H9 (cell line): ENCODE results near the gene TSPEAR. TPM values are rescaled to one million over a fixed set of nuclear protein-coding genes. Genes with fewer than 3 reads are reported as not detected.

Source experiments
- DNase-seq: peaks from one replicate; pipeline ENCODE4 v3.0.0-alpha.2; 2017
- H2AFZ ChIP-seq: one replicate; pipeline ENCODE4 v1.6.1; 2013; ENCODE audit warnings: mild to moderate bottlenecking, low read length, control low read depth, moderate library complexity
- H2AK5ac ChIP-seq: 2 replicates; pipeline ENCODE4 v1.6.1; 2013; ENCODE audit warnings: low read length, control low read depth, mixed read lengths; ENCODE audit not compliant: insufficient read length
- H2BK120ac ChIP-seq: one replicate; pipeline ENCODE4 v1.6.1; 2013; ENCODE audit warnings: low read depth, mild to moderate bottlenecking, low read length, control low read depth, inconsistent platforms; ENCODE audit not compliant: poor library complexity, severe bottlenecking
- H2BK12ac ChIP-seq: 2 replicates; pipeline ENCODE4 v1.6.1; 2013; ENCODE audit warnings: low read length, control low read depth, mixed read lengths, low read depth; ENCODE audit not compliant: insufficient read length
- H2BK15ac ChIP-seq: 2 replicates; pipeline ENCODE4 v1.6.1; 2013; ENCODE audit warnings: low read depth, low read length, control low read depth
- H2BK20ac ChIP-seq: one replicate; pipeline ENCODE4 v1.6.1; 2013; ENCODE audit warnings: low read depth, mild to moderate bottlenecking, low read length, control low read depth, inconsistent platforms; ENCODE audit not compliant: poor library complexity, severe bottlenecking
- H2BK5ac ChIP-seq: 2 replicates; pipeline ENCODE4 v1.6.1; 2013; ENCODE audit warnings: low read length, control low read depth, mixed read lengths; ENCODE audit not compliant: insufficient read length
- H3K14ac ChIP-seq: 2 replicates; pipeline ENCODE4 v1.6.1; 2013; ENCODE audit warnings: low read length, control low read depth; ENCODE audit not compliant: insufficient read depth
- H3K18ac ChIP-seq: 2 replicates; pipeline ENCODE4 v1.6.1; 2013; ENCODE audit warnings: low read depth, mild to moderate bottlenecking, mixed read lengths, low read length, control low read depth; ENCODE audit not compliant: insufficient read length
- H3K23ac ChIP-seq: 2 replicates; pipeline ENCODE4 v1.6.1; 2013; ENCODE audit warnings: low read length, control low read depth, mixed read lengths, low read depth; ENCODE audit not compliant: insufficient read length
- H3K23me2 ChIP-seq: 2 replicates; pipeline ENCODE4 v1.6.1; 2013; ENCODE audit warnings: low read depth, mild to moderate bottlenecking, mixed read lengths, low read length, control low read depth; ENCODE audit not compliant: insufficient read length, poor library complexity, severe bottlenecking
- H3K27ac ChIP-seq: 2 replicates; pipeline ENCODE4 v1.5.1; 2013; ENCODE audit warnings: low read length, control low read depth, mixed read lengths, low read depth; ENCODE audit not compliant: insufficient read length
- H3K27me3 ChIP-seq: 2 replicates; pipeline ENCODE4 v1.6.1; 2013; ENCODE audit warnings: low read length, control low read depth, inconsistent platforms; ENCODE audit not compliant: insufficient read depth
- H3K4ac ChIP-seq: 2 replicates; pipeline ENCODE4 v1.6.1; 2013; ENCODE audit warnings: low read depth, mild to moderate bottlenecking, control low read depth, inconsistent platforms, low read length, moderate library complexity
- H3K4me1 ChIP-seq: 2 replicates; pipeline ENCODE4 v1.6.1; 2013; ENCODE audit warnings: low read length, control low read depth, inconsistent platforms; ENCODE audit not compliant: insufficient read depth
- H3K4me2 ChIP-seq: 2 replicates; pipeline ENCODE4 v1.6.1; 2013; ENCODE audit warnings: low read length, control low read depth, mixed read lengths; ENCODE audit not compliant: insufficient read length, insufficient read depth
- H3K56ac ChIP-seq: 2 replicates; pipeline ENCODE4 v1.6.1; 2013; ENCODE audit warnings: low read depth, mild to moderate bottlenecking, mixed read lengths, low read length, control low read depth; ENCODE audit not compliant: insufficient read length
- H3K79me1 ChIP-seq: 2 replicates; pipeline ENCODE4 v1.6.1; 2013; ENCODE audit warnings: low read depth, mild to moderate bottlenecking, moderate library complexity, low read length, control low read depth, inconsistent platforms; ENCODE audit not compliant: insufficient read depth, poor library complexity, severe bottlenecking
- H3K79me2 ChIP-seq: 2 replicates; pipeline ENCODE4 v1.6.1; 2013; ENCODE audit warnings: low read length, control low read depth, inconsistent platforms; ENCODE audit not compliant: insufficient read depth
- H3K9ac ChIP-seq: 2 replicates; pipeline ENCODE4 v1.6.1; 2013; ENCODE audit warnings: low read length, control low read depth, mixed read lengths; ENCODE audit not compliant: insufficient read length; ENCODE audit errors: extremely low read depth
- H3K9me3 ChIP-seq: one replicate; pipeline ENCODE4 v1.6.1; 2013; ENCODE audit warnings: low read depth, low read length, inconsistent platforms; ENCODE audit not compliant: control insufficient read depth
- H3T11ph ChIP-seq: one replicate; pipeline ENCODE4 v1.6.1; 2013; ENCODE audit warnings: mild to moderate bottlenecking, low read length, control low read depth, inconsistent platforms
- H4K20me1 ChIP-seq: one replicate; pipeline ENCODE4 v1.6.1; 2013; ENCODE audit not compliant: control insufficient read depth, insufficient read length, insufficient read depth
- H4K5ac ChIP-seq: 2 replicates; pipeline ENCODE4 v1.6.1; 2013; ENCODE audit warnings: low read depth, mild to moderate bottlenecking, mixed read lengths, low read length, control low read depth; ENCODE audit not compliant: insufficient read length
- H4K8ac ChIP-seq: replicated peaks from 2 replicates; pipeline ENCODE4 v1.6.1; 2013; ENCODE audit warnings: low read length, control low read depth, mixed read lengths, low read depth; ENCODE audit not compliant: insufficient read length
- H4K91ac ChIP-seq: 2 replicates; pipeline ENCODE4 v1.6.1; 2013; ENCODE audit warnings: low read depth, mild to moderate bottlenecking, moderate library complexity, mixed read lengths, low read length, control low read depth; ENCODE audit not compliant: insufficient read length
- H3K27ac Mint-ChIP-seq, 3 experiments: 2 replicates in 2 of 3; 3 replicates in 1 of 3; pipeline ENCODE4 v1.8.0; 2020 to 2021; ENCODE audit warnings: mixed read lengths in 3 of 3, mild to moderate bottlenecking in 1 of 3, moderate library complexity in 1 of 3
- H3K27me3 Mint-ChIP-seq: 2 replicates; pipeline ENCODE4 v1.8.0; 2021; ENCODE audit warnings: low read depth, mild to moderate bottlenecking, moderate library complexity, mixed read lengths
- H3K36me3 Mint-ChIP-seq, 3 experiments: 2 replicates in 2 of 3; 3 replicates in 1 of 3; pipeline ENCODE4 v1.8.0; 2020 to 2021; ENCODE audit warnings: low read depth in 3 of 3, mixed read lengths in 3 of 3; ENCODE audit not compliant: insufficient read depth in 1 of 3
- H3K4me1 Mint-ChIP-seq, 2 experiments: 2 replicates each; pipeline ENCODE4 v1.8.0; 2020; ENCODE audit warnings: mixed read lengths in 2 of 2
- H3K4me3 Mint-ChIP-seq, 2 experiments: 2 replicates in 1 of 2; 3 replicates in 1 of 2; pipeline ENCODE4 v1.8.0; 2020 to 2021; ENCODE audit warnings: mild to moderate bottlenecking in 2 of 2, mixed read lengths in 2 of 2, moderate library complexity in 1 of 2
- H3K9me3 Mint-ChIP-seq, 2 experiments: 2 replicates in 1 of 2; 3 replicates in 1 of 2; pipeline ENCODE4 v1.8.0; 2020; ENCODE audit warnings: mild to moderate bottlenecking in 2 of 2, mixed read lengths in 2 of 2, moderate library complexity in 1 of 2
- WGBS: extraction: QIAGEN DNeasy Blood & Tissue Kit; methylation state at CpG from one replicate; pipeline ENCODE4 v1.1.7; 2013; ENCODE audit warnings: missing lambda C conversion rate, low lambda C conversion rate, mixed read lengths; ENCODE audit not compliant: insufficient read length; ENCODE audit errors: extremely low coverage; 5-methylcytosine and 5-hydroxymethylcytosine counted together
- total RNA-seq: library from RNA; stranded (reverse); gene quantifications from 2 replicates; pipeline ENCODE4 v1.2.1, GENCODE V29; 2021
- TF ChIP-seq, protein P1 (sequence below): fragments of 200-600 bp; sonication (generic); conservative IDR thresholded peaks from 3 replicates; pipeline ENCODE4 v1.8.0; 2021; ENCODE audit warnings: antibody characterized with exemption, mild to moderate bottlenecking

TSPEAR gene
- total RNA-seq, 1 experiment from 2014 or later = 1.3 TPM

DNA sequence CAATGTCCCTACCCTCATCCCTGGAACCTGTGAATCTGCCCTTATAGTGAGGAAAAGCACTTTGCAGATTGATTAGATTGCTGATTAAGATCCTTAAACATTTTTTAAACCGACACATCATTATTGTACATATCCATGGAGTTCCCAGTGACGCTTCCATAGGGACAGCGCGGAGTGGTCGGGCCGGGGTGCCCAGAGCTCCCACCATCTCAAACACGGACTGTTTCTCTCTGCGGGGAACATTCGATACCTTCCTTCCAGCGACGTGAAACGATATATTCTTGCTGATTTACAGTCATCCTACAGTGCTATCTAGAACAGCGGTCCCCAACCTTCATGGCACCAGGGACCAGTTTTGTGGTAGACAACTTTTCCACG, 10.4 kb downstream of the TSPEAR start:
- H3K27me3 ChIP-seq = no peaks in the 10 kb centered on the region
- no peaks in the 10 kb centered on the region for H3K79me1 ChIP-seq
- H4K5ac ChIP-seq = no peak overlapping the region
- peaks cover 13% of the 10 kb centered on the region; the same call in 1 of the 2 replicates for H3K4me1 ChIP-seq
- no peaks in the 10 kb centered on the region for H3K79me2 ChIP-seq
- no peak overlapping the region for H3K56ac ChIP-seq
- Mint-ChIP-seq H3K9me3 (no peaks in the 10 kb centered on the region; a peak in 1 of 5 replicates), H3K27me3 (peaks cover 19% of the 10 kb centered on the region), H3K27ac (no peak overlapping the region), H3K4me3 (no peak overlapping the region; a peak in 1 of 5 replicates), H3K36me3 (no peaks in the 10 kb centered on the region; a peak in 1 of 7 replicates), H3K4me1 (peaks cover 78 to 84% of the 10 kb centered on the region in 2 experiments)
- no peaks in the 10 kb centered on the region for H3K9me3 ChIP-seq
- no peak overlapping the region for H3K18ac ChIP-seq
- no peak overlapping the region for H3K4me2 ChIP-seq
- no peak overlapping the region for H3K14ac ChIP-seq
- H2BK15ac ChIP-seq = no peak overlapping the region
- H2BK5ac ChIP-seq = no peak overlapping the region
- H2BK20ac ChIP-seq = no peak overlapping the region
- DNase-seq = no peak
- H2BK12ac ChIP-seq = no peak overlapping the region
- H3K4ac ChIP-seq = no peak overlapping the region
- TF ChIP-seq, protein P1, sequence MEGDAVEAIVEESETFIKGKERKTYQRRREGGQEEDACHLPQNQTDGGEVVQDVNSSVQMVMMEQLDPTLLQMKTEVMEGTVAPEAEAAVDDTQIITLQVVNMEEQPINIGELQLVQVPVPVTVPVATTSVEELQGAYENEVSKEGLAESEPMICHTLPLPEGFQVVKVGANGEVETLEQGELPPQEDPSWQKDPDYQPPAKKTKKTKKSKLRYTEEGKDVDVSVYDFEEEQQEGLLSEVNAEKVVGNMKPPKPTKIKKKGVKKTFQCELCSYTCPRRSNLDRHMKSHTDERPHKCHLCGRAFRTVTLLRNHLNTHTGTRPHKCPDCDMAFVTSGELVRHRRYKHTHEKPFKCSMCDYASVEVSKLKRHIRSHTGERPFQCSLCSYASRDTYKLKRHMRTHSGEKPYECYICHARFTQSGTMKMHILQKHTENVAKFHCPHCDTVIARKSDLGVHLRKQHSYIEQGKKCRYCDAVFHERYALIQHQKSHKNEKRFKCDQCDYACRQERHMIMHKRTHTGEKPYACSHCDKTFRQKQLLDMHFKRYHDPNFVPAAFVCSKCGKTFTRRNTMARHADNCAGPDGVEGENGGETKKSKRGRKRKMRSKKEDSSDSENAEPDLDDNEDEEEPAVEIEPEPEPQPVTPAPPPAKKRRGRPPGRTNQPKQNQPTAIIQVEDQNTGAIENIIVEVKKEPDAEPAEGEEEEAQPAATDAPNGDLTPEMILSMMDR = no peak
- WGBS = no CpG with 5 or more reads among the region's 14 CpGs
- no peaks in the 10 kb centered on the region for H3K23me2 ChIP-seq
- H2AFZ ChIP-seq = no peak overlapping the region
- H3K23ac ChIP-seq = no peak overlapping the region
- no peak overlapping the region for H3T11ph ChIP-seq
- no peaks in the 10 kb centered on the region for H4K20me1 ChIP-seq
- no peak overlapping the region for H4K8ac ChIP-seq
- H3K9ac ChIP-seq = no peak overlapping the region
- H3K27ac ChIP-seq = no peak overlapping the region
- no peak overlapping the region for H2BK120ac ChIP-seq
- no peak overlapping the region for H4K91ac ChIP-seq
- no peak overlapping the region for H2AK5ac ChIP-seq
